GM18499 (cell line): ENCODE results near the gene ZBED4.

Experiments used
- ATAC-seq: cut with Tn5 transposase; IDR thresholded peaks from one replicate; pipeline ENCODE4 v1.9.1; 2021; ENCODE audit warnings: moderate number of reproducible peaks; ENCODE audit not compliant: insufficient read depth, unreplicated experiment

Gene ZBED4

GRCh38 chr22:49826603-49827270 is 26.9 kb upstream of the ZBED4 start:
- no peak for ATAC-seq

GRCh38 chr22:49827271-49827852 is 26.3 kb upstream of the ZBED4 start:
- no peak for ATAC-seq

GRCh38 chr22:49827853-49828598 is 25.6 kb upstream of the ZBED4 start, which contains the start of gene BRD1:
TSS of gene BRD1 (minus strand) at chr22:49827873. CDS start at chr22:49824317, 3,556 bp downstream.
- no peak for ATAC-seq

- no peak for ATAC-seq
Observed at GRCh38 chr22:49828599-49828965, 25.1 kb upstream of the ZBED4 start.

GRCh38 chr22:49829044-49829853 is 24.4 kb upstream of the ZBED4 start:
- no peak for ATAC-seq

- no peak for ATAC-seq
Observed at GRCh38 chr22:49833340-49834007, 20.2 kb upstream of the ZBED4 start.

- ATAC-seq: no peak
Observed at GRCh38 chr22:49838771-49839717, 14.6 kb upstream of the ZBED4 start.

GRCh38 chr22:49845241-49845640 is 8.4 kb upstream of the ZBED4 start:
- ATAC-seq: no peak

GRCh38 chr22:49845666-49846459 is 7.8 kb upstream of the ZBED4 start:
- ATAC-seq: no peak

- no peak for ATAC-seq
Observed at GRCh38 chr22:49847751-49848689, 5.6 kb upstream of the ZBED4 start.

- no peak for ATAC-seq
Observed at GRCh38 chr22:49848690-49849160, 4.9 kb upstream of the ZBED4 start.

GRCh38 chr22:49849161-49850020 is 4.3 kb upstream of the ZBED4 start:
- ATAC-seq: no peak

GRCh38 chr22:49850021-49850911 is 3.4 kb upstream of the ZBED4 start:
- no peak for ATAC-seq

GRCh38 chr22:49850959-49851802 is 2.5 kb upstream of the ZBED4 start:
- no peak for ATAC-seq
